ENCODE results near the gene ADSL. TPM values are rescaled to one million over a fixed set of nuclear protein-coding genes. Genes with fewer than 3 reads are reported as not detected.

The ADSL gene
- total RNA-seq, 3 donors from 2014 or later (not counting 1 experiment from before 2014, with no cell fraction given), result 31.3 to 49.8 (median 41.2) TPM

- ATAC-seq (no peak), DNase-seq (no peak)
- intact Hi-C loops (cut with micrococcal nuclease), result no loop called here
- 98% methylated on average over 2 of the region's 2 CpGs for WGBS (ENCODE audit: insufficient coverage)
- no peak for TF ChIP-seq CTCF (IDR thresholded peaks at IDR 0.05)
- Histone ChIP-seq H3K36me3 (ENCODE audit: control insufficient read depth, insufficient read depth, low read length) (peaks cover 89% of the 10 kb centered on the region), H3K4me1 (ENCODE audit: control insufficient read depth, insufficient read depth, low read length) (no peaks in the 10 kb centered on the region), H3K27ac (ENCODE audit: low read length) (no peak overlapping the region), H3K4me3 (ENCODE audit: low read length) (no peak overlapping the region), H3K27me3 (ENCODE audit: control insufficient read depth, insufficient read depth, low read length) (no peaks in the 10 kb centered on the region), H3K9me3 (ENCODE audit: control insufficient read depth, insufficient read depth, low read length) (no peaks in the 10 kb centered on the region)
- Mint-ChIP-seq H3K4me3 (no peak overlapping the region), H3K36me3 (peaks cover 44% of the 10 kb centered on the region), H3K27me3 (ENCODE audit: low read depth in 2 of 2) (no peaks in the 10 kb centered on the region), H3K9me3 (no peaks in the 10 kb centered on the region), H3K27ac (peak overlapping the region in 1 of 2 donors; percentile 65), H3K4me1 (peaks cover 0 to 6% of the 10 kb centered on the region in 2 donors)
These were observed 34.2 kb upstream of the ADSL start for GRCh38 chr22:40312050-40312449.

- Mint-ChIP-seq H3K9me3 (no peaks in the 10 kb centered on the region), H3K27me3 (ENCODE audit: low read depth in 2 of 2) (no peaks in the 10 kb centered on the region), H3K27ac (peak overlapping the region in 1 of 2 donors; percentile 65), H3K4me3 (no peak overlapping the region), H3K4me1 (peaks cover 0 to 4% of the 10 kb centered on the region in 2 donors), H3K36me3 (peaks cover 43% of the 10 kb centered on the region)
- no peak for DNase-seq
- WGBS (ENCODE audit: insufficient coverage), result 93% methylated on average over 2 of the region's 2 CpGs
- Histone ChIP-seq H3K4me3 (ENCODE audit: low read length) (no peak overlapping the region), H3K27ac (ENCODE audit: low read length) (no peak overlapping the region), H3K27me3 (ENCODE audit: control insufficient read depth, insufficient read depth, low read length) (no peaks in the 10 kb centered on the region), H3K4me1 (ENCODE audit: control insufficient read depth, insufficient read depth, low read length) (no peaks in the 10 kb centered on the region), H3K9me3 (ENCODE audit: control insufficient read depth, insufficient read depth, low read length) (no peaks in the 10 kb centered on the region), H3K36me3 (ENCODE audit: control insufficient read depth, insufficient read depth, low read length) (peaks cover 88% of the 10 kb centered on the region)
- no peak for TF ChIP-seq CTCF (IDR thresholded peaks at IDR 0.05)
- intact Hi-C loops (cut with micrococcal nuclease), result no loop called here
- ATAC-seq, result no peak
These were observed 33.3 kb upstream of the ADSL start for GRCh38 chr22:40313007-40313406.

- no peak for TF ChIP-seq CTCF (IDR thresholded peaks at IDR 0.05)
- ATAC-seq, result no peak
- intact Hi-C loops (cut with micrococcal nuclease), result no loop called here
- no peaks in the 10 kb centered on the region for H3K9me3 Mint-ChIP-seq
- H3K36me3 Mint-ChIP-seq, result peaks cover 38% of the 10 kb centered on the region
- no peaks in the 10 kb centered on the region for H3K4me1 ChIP-seq (ENCODE audit: control insufficient read depth, insufficient read depth, low read length)
- H3K36me3 ChIP-seq (ENCODE audit: control insufficient read depth, insufficient read depth, low read length), result peaks cover 84% of the 10 kb centered on the region
- H3K4me3 Mint-ChIP-seq, result no peak overlapping the region
- H3K4me3 ChIP-seq (ENCODE audit: low read length), result no peak overlapping the region
- no peaks in the 10 kb centered on the region for H3K9me3 ChIP-seq (ENCODE audit: control insufficient read depth, insufficient read depth, low read length)
- no peak overlapping the region for H3K27ac ChIP-seq (ENCODE audit: low read length)
- peak overlapping the region in 1 of 2 donors; percentile 0 for H3K27ac Mint-ChIP-seq
- no peaks in the 10 kb centered on the region for H3K27me3 Mint-ChIP-seq (ENCODE audit: low read depth in 2 of 2)
- no peak for DNase-seq
- H3K27me3 ChIP-seq (ENCODE audit: control insufficient read depth, insufficient read depth, low read length), result no peaks in the 10 kb centered on the region
- H3K4me1 Mint-ChIP-seq, result no peaks in the 10 kb centered on the region
These were observed 32.3 kb upstream of the ADSL start for GRCh38 chr22:40314041-40314440.

- Mint-ChIP-seq H3K27ac (no peak overlapping the region), H3K4me3 (no peak overlapping the region), H3K9me3 (no peaks in the 10 kb centered on the region), H3K4me1 (peaks cover 10 to 19% of the 10 kb centered on the region in 2 donors), H3K36me3 (peaks cover 21% of the 10 kb centered on the region), H3K27me3 (ENCODE audit: low read depth in 2 of 2) (no peaks in the 10 kb centered on the region)
- Histone ChIP-seq H3K9me3 (ENCODE audit: control insufficient read depth, insufficient read depth, low read length) (no peaks in the 10 kb centered on the region), H3K4me3 (ENCODE audit: low read length) (no peak overlapping the region), H3K27me3 (ENCODE audit: control insufficient read depth, insufficient read depth, low read length) (no peaks in the 10 kb centered on the region), H3K27ac (ENCODE audit: low read length) (no peak overlapping the region), H3K4me1 (ENCODE audit: control insufficient read depth, insufficient read depth, low read length) (peaks cover 20% of the 10 kb centered on the region), H3K36me3 (ENCODE audit: control insufficient read depth, insufficient read depth, low read length) (peaks cover 59% of the 10 kb centered on the region)
- no peak for TF ChIP-seq CTCF (IDR thresholded peaks at IDR 0.05)
- intact Hi-C loops (cut with micrococcal nuclease), result no loop called here
- DNase-seq (peak in 1 of 2 donors; percentile 2), ATAC-seq (no peak)
These were observed 25.6 kb upstream of the ADSL start for GRCh38 chr22:40320687-40321086.
